Right renal pelvis (tissue), 4 donors: ENCODE measurements around the gene CLEC19A. TPM values are rescaled to one million over a fixed set of nuclear protein-coding genes. Genes with fewer than 3 reads are reported as not detected.
"Not testable (repeated sequence)": the region's sequence is repeated elsewhere in the genome, so short reads cannot be mapped to it uniquely, and the experiment has no call there.

Experiments
- DNase-seq, 4 donors: peaks; one replicate each; pipeline ENCODE4 v3.0.0-alpha.2; 2013; ENCODE audit warnings: low read depth in 4 of 4, low spot score in 3 of 4, missing footprints in 1 of 4
- polyA plus RNA-seq, 4 donors: library from polyadenylated mRNA; unstranded; fragments of 120-200 nt; gene quantifications; one replicate each; pipeline ENCODE4 v1.2.1, GENCODE V29; 2013; ENCODE audit not compliant: insufficient read length in 4 of 4

Gene CLEC19A
- polyA plus RNA-seq, 4 donors: 0.04 TPM; not detected in 3

DNA sequence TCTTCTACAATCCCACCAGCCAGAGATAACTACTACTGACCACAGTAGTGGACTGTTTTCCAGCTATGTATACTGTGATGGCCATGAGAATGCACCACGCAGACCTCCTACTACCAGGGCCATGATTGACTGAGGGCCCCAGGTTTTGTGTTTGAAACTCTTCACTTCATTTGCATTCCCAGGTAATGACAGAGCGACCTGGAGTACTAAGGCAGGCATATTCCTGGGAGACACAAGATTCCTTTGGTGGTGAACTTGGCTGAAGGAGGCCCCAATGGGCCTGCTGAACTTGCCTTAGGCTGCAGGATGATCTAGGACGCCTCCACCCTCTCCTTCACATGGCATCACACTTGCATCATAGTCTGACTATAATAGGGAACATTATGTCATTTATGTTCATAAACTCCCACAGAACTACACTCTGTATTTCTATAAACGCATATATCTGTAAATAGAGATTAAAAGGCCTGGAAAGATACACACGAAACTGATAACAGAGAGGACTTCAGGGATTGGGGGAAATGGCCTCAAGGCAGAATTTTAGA lies 30.4 kb downstream of the CLEC19A start:
- no peak for DNase-seq

DNA sequence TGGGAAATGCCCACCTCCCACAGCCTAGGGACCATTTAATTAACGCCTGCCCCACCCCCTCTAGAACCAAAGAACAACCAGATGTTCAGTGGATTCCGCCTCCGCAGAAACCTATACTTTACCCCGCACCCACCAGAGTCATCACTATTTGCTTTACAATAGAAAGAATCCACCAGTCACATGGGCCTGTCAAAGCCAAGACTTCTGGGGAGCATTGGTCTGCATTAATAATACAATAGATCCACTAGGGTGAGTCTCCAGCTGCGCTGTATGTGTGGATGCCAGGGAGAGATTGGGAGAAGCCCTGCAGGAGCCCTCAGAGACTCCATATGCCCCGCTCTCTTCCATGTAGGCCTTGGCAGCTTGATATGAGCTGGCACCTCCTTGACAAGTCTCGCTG lies 31.3 kb downstream of the CLEC19A start:
- DNase-seq: no peak

GRCh38 chr16:19321186-19321585 lies 35.7 kb downstream of the CLEC19A start:
- DNase-seq: not testable (repeated sequence)

DNA sequence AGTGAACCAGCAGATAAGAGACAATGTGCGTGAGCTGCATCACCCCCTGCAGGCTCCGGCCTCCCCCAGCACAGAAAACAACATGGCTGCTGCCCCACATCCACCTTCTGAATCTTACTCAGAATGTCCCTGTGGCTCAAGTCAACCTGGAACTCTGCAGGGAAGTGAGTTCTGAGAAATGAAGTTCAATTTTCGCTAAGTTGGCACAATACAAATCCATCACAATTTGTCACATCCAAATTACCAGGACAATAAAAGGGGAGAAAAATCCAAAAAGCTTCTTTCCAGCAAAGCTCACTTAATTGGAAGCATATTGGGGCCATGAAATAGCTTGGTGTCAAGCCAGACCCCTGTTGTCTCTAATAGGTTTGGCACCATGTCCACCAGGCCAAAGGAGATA lies 38.1 kb downstream of the CLEC19A start:
- no peak for DNase-seq

- DNase-seq: no peak
Observed at GRCh38 chr16:19328364-19328763, 42.8 kb downstream of the CLEC19A start.

- DNase-seq: no peak
Observed at GRCh38 chr16:19329932-19330331, 44.4 kb downstream of the CLEC19A start.

GRCh38 chr16:19330841-19331397 lies 45.4 kb downstream of the CLEC19A start:
- no peak for DNase-seq

DNA sequence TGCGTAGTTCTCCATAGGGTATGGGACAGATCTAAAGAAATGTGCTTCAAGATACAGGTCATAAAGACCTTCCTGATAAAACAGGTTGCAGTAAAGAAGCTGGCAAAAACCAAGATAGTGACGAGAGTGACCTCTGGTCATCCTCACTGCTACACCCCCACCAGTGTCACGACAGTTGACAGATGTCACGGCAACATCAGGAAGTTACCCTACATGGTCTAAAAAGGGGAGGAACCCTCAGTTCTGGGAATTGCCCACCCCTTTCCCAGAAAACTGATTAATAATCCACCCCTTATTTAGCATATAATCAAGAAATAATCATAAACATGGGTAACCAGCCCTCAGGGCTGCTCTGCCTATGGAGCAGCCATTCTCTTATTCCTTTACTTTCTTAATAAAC lies 46.3 kb downstream of the CLEC19A start:
- no peak for DNase-seq

GRCh38 chr16:19338335-19338734 lies 52.8 kb downstream of the CLEC19A start:
- no peak for DNase-seq

- no peak for DNase-seq
Observed at GRCh38 chr16:19344224-19344801, 58.8 kb downstream of the CLEC19A start.

GRCh38 chr16:19344980-19345379 lies 59.4 kb downstream of the CLEC19A start:
- no peak for DNase-seq

- no peak for DNase-seq
Observed at GRCh38 chr16:19346335-19346922, 60.9 kb downstream of the CLEC19A start.

GRCh38 chr16:19348125-19348524 lies 62.6 kb downstream of the CLEC19A start:
- DNase-seq: no peak

- no peak for DNase-seq
Observed at GRCh38 chr16:19348578-19349315, 63.2 kb downstream of the CLEC19A start.

DNA sequence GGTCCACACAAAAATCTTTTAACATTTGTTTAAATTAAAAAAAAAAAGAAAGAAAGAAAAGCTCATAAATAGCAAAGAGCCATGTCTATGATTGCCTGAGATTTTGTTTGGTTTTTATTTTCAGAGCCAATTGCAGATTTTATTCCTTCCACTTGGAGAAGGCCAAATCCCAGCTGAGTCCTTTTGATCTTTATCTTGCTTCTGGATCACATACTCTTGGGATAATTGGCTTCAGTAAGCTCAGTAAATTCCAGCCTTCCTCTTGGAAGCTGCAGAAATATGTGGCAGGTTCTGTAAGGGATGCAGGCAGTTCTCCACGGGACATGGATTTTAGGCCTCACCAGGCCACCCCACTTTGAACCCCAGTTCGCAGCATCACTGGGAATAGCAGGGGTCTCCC lies 68.8 kb downstream of the CLEC19A start:
- DNase-seq: no peak

DNA sequence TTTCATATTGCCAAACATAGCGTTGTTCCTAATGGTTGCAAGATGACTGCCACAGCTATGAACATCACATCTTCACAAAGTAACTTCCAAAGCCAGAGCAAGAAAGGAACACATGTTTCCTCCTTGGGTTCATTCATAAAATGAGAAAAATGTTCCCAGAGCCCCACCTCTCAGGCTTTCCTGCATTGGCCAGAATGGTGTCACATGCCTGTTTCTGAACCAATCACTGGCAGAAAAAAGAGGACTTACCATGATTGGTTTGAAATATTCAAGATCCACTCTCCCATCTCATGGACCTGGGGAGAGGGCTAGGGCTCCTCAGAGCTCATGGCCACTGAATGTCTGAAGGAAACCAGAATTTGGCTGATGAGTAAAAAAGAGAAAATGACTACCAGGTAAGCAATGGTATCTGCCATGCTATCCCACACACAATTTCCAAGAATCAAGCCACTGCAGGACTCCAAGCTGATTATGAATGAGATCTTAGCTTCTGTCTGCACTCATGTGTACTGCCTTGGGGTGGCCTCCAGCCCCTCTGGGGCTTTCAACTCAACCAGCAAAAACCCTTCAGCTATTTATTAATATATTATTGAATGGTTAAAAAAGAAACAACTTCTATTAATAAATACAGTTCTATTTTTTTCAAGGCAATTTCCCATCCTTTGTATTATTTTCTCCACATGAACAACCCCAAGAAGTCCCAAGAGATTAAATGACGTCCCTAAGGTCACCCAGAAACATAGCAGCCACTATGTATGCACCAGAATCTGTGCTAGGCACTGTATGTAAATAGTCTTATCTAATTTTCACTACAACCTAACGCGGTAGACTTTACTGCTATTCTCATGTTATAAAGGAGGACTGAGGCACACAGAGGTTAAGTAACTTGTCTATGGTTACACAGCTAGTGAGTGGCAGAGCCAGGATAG lies 70.8 kb downstream of the CLEC19A start:
- DNase-seq: no peak

GRCh38 chr16:19359556-19359955 lies 74.0 kb downstream of the CLEC19A start:
- no peak for DNase-seq
